Prostate gland (tissue), 1 donor: ENCODE results near the gene TBC1D22A.

Source experiments
- POLR2A ChIP-seq: fragments of 450-650 bp; IDR thresholded peaks from one replicate; pipeline ENCODE4 v1.6.1; 2016; ENCODE audit warnings: antibody characterized with exemption, mild to moderate bottlenecking
- POLR2AphosphoS5 ChIP-seq: sonication (generic); formaldehyde crosslinking; IDR thresholded peaks from one replicate; pipeline ENCODE4 v1.6.1; 2017; ENCODE audit warnings: antibody characterized with exemption

DNA sequence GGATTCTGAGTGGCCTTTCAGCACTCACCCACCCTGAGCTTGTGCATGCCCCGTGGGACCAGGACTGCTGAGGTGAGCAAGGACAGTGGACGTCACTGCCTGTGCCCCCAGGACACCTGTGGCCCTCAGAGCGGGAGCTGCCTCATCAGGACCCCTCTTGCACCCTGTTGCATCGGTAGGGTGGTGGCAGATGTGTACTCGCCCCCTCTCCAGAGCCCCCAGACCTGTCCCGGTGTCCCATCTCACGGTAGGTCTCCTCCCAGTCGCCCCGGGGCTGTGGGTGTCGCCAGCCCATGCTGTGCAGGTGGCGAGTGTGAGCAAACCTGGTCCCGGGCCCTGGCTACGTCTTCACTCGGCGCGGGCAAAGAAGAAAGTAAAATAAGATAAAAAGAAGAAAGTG is 374.2 kb downstream of the TBC1D22A start:
- no peak for TF ChIP-seq POLR2AphosphoS5
- no peak for TF ChIP-seq POLR2A
